Articular chondrocyte of knee joint (primary cell): ENCODE measurements around the gene GIMAP5. TPM values are rescaled to one million over a fixed set of nuclear protein-coding genes. Genes with fewer than 3 reads are reported as not detected.

Experiments
- total RNA-seq: library from RNA; depleted of rRNA; stranded (reverse); fragments of >200 nt; gene quantifications from 2 replicates; pipeline ENCODE4 v1.2.3, GENCODE V29; 2012

The GIMAP5 gene
- total RNA-seq = not detected in 2 replicates

GRCh38 chr7:150737265-150738055 lies at the start of gene GIMAP5:
Gene GIMAP5 (plus strand): TSS chr7:150737418. CDS start chr7:150740885, 3,467 bp downstream.

GRCh38 chr7:150716368-150716767 lies 20.9 kb upstream of the GIMAP5 start, which contains the start of gene GIMAP1:
Gene GIMAP1 (plus strand): TSS chr7:150716613. CDS start chr7:150719048, 2,435 bp downstream.

Other genes with a start within 250 kb of the GIMAP5 start
- gene GIMAP7, start 222.5 kb upstream of the GIMAP5 start, total RNA-seq = 0.32 TPM in 1 of 2 replicates, not detected in the other
- 0.43 TPM in 1 of 2 replicates, not detected in the other for gene GIMAP4, start 170.0 kb upstream of the GIMAP5 start, total RNA-seq
- 0.11 TPM in 1 of 2 replicates, not detected in the other for gene GIMAP6, start 105.0 kb upstream of the GIMAP5 start, total RNA-seq
- 6.1 and 9.9 TPM in 2 replicates for gene GIMAP2, start 51.7 kb upstream of the GIMAP5 start, total RNA-seq
- gene GIMAP1, start 20.8 kb upstream of the GIMAP5 start, total RNA-seq = 0.13 TPM in 1 of 2 replicates, not detected in the other
- not detected in 2 replicates for gene TMEM176B, start 62.9 kb downstream of the GIMAP5 start, total RNA-seq
- not detected in 2 replicates for gene TMEM176A, start 63.4 kb downstream of the GIMAP5 start, total RNA-seq
- not detected in 2 replicates for gene AOC1, start 115.1 kb downstream of the GIMAP5 start, total RNA-seq
- gene KCNH2, start 240.9 kb downstream of the GIMAP5 start, total RNA-seq = 0.52 and 1.7 TPM in 2 replicates